Measurements from ENCODE around the gene GOLGA6L7. TPM values are rescaled to one million over a fixed set of nuclear protein-coding genes. Genes with fewer than 3 reads are reported as not detected.
"Not testable (repeated sequence)": the region's sequence is repeated elsewhere in the genome, so short reads cannot be mapped to it uniquely, and the experiment has no call there.

Gene GOLGA6L7, protein sequence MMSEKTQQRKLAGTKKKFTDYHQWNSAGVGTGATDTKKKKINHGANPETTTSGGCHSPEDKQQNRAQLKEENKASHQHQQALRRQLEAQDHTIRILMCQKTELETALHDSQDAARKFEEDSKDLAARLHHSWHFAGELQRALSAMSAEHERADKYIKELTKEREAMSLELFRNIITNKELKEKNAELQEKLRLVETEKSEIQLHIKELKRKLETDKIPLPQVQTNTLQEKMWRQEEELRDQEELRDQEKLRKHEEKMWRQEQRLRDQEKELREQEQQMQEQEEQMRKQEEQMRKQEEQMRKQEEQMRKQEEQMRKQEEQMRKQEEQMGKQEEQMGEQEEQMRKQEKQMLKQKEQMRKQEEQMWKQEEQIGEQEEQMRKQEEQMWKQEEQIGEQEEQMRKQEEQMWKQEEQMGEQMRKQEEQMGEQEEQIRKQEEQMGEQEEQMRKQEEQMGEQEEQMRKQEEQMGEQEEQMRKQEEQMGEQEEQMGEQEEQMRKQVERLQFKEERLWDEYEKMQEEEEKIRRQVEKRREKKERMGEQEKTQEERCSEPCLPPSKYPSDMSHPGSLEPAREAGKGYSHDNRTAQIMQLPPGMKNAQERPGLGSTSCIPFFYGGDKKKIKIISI
- not detected for total RNA-seq
- not detected for polyA plus RNA-seq

DNA sequence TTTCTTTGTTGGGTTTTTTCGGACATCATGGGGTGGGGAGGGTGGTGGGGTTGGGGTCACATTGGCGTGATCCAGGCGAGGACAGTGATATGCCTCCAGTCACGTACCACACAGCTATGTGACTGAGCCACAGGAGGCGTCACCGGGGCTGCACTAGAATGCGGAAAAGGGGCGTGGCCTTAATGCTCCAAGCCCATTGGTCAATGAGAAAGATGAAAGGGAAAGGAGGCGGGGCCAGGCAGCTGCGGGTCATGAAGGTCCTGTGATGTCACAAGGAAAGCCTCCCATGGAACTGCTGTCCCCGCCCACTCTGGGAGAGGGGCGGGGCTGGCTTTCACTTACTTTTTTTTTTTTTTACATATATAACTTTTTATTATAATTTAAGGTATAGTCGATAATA is at the start of gene GOLGA6L7:
TSS of gene GOLGA6L7 (minus strand) at position 124 of the 400 bp plus-strand sequence. CDS start at position 29, 95 bp downstream.
- 95% methylated on average over 13 of the region's 13 CpGs for WGBS
- not testable (repeated sequence) for DNase-seq (ENCODE audit: extremely low spot score)

DNA sequence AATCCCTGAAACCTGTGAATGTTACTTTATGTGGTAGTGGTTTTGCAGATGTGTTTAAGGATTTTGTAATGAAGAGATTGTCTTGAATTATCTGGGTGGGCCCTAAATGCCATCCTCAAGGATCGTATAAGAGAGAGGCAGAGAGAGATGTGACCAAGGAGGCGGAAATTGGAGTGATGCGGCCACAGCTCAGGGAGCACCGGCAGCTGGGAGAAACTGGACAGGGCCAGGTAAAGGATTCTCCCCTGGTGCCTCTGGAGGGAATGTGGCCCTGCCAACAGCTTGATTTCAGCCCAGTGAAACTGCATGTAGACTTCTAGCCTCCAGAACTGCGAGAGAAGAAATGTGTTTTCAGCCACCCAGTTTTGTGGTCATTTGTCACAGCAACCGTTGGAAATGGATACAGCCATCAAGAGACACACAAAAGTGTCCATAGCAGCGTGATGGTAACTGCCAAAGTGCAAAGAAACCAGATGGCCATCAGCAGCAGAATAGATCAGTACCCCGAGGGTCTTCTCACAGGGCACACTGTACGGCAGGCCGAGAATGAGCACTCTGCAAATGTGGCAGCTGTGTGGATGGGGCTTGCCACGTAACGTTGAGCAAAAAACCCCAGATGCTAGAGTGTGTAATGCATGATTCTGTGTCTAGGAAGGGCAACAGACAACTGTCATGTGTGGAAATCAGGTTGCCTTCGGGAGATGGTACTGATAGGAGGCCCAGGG is 49.6 kb upstream of the GOLGA6L7 start:
- Histone ChIP-seq H3K4me3 (ENCODE audit: low read depth, low read length) (no peak overlapping the region), H3K4me1 (ENCODE audit: insufficient read depth) (no peaks in the 10 kb centered on the region), H3K27ac (ENCODE audit: low read depth) (no peak overlapping the region), H3K36me3 (ENCODE audit: insufficient read depth) (no peaks in the 10 kb centered on the region)
- DNase-seq (ENCODE audit: extremely low spot score), result no peak
- WGBS, result 94% methylated on average over 13 of the region's 13 CpGs

More for the DNA sequence above, at the start of gene GOLGA6L7:
- H3K27ac ChIP-seq (ENCODE audit: low read depth); H3K36me3 ChIP-seq (ENCODE audit: insufficient read depth); H3K4me1 ChIP-seq (ENCODE audit: insufficient read depth); H3K4me3 ChIP-seq (ENCODE audit: low read depth, low read length): not testable (repeated sequence)

GRCh38 chr15:28896951-28897350 is 48.5 kb upstream of the GOLGA6L7 start:
- no peak overlapping the region for H3K27ac ChIP-seq (ENCODE audit: low read depth)
- WGBS, result 47% methylated on average over 4 of the region's 4 CpGs
- H3K36me3 ChIP-seq (ENCODE audit: insufficient read depth), result no peaks in the 10 kb centered on the region
- DNase-seq (ENCODE audit: extremely low spot score), result no peak
- no peaks in the 10 kb centered on the region for H3K4me1 ChIP-seq (ENCODE audit: insufficient read depth)
- no peak overlapping the region for H3K4me3 ChIP-seq (ENCODE audit: low read depth, low read length)

GRCh38 chr15:28895566-28895965 is 47.1 kb upstream of the GOLGA6L7 start:
- WGBS, result 88% methylated on average over 6 of the region's 6 CpGs
- H3K27ac ChIP-seq (ENCODE audit: low read depth), result no peak overlapping the region
- no peaks in the 10 kb centered on the region for H3K4me1 ChIP-seq (ENCODE audit: insufficient read depth)
- H3K36me3 ChIP-seq (ENCODE audit: insufficient read depth), result no peaks in the 10 kb centered on the region
- H3K4me3 ChIP-seq (ENCODE audit: low read depth, low read length), result no peak overlapping the region
- no peak for DNase-seq (ENCODE audit: extremely low spot score)

- no peak for DNase-seq (ENCODE audit: extremely low spot score)
- WGBS, result 93% methylated on average over 13 of the region's 13 CpGs
- Histone ChIP-seq H3K36me3 (ENCODE audit: insufficient read depth) (no peaks in the 10 kb centered on the region), H3K4me1 (ENCODE audit: insufficient read depth) (no peaks in the 10 kb centered on the region), H3K27ac (ENCODE audit: low read depth) (no peak overlapping the region), H3K4me3 (ENCODE audit: low read depth, low read length) (no peak overlapping the region)
Observed at GRCh38 chr15:28895146-28895545, 46.7 kb upstream of the GOLGA6L7 start.

DNA sequence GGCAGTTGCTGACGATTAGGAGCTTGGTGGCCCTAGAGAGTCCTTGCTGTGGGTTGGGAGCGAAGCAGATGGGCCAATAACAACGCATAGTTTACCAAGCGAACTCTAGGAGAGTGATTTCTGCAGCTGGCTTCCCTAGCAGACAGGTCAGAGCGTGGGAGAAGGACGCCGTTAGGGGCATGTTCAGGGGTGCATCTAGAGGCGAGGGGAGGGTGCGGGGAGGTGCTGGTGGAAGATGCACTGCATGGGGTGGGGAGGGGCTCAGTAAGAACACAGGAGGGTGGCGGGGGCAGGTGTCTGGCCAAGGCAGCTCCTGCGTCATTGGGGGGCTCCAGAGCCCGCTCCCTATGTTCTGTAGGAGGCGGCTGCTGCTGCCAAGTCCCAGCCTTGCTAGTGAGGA is 46.2 kb upstream of the GOLGA6L7 start:
- DNase-seq (ENCODE audit: extremely low spot score), result no peak

GRCh38 chr15:28892789-28893610 is 44.6 kb upstream of the GOLGA6L7 start:
- no peak for DNase-seq (ENCODE audit: extremely low spot score)
- no peaks in the 10 kb centered on the region for H3K4me1 ChIP-seq (ENCODE audit: insufficient read depth)
- H3K27ac ChIP-seq (ENCODE audit: low read depth), result no peak overlapping the region
- WGBS, result 57% methylated on average over 12 of the region's 12 CpGs
- H3K4me3 ChIP-seq (ENCODE audit: low read depth, low read length), result no peak overlapping the region
- no peaks in the 10 kb centered on the region for H3K36me3 ChIP-seq (ENCODE audit: insufficient read depth)

More for the DNA sequence above, 46.2 kb upstream of the GOLGA6L7 start:
- WGBS, result 94% methylated on average over 13 of the region's 13 CpGs
- Histone ChIP-seq H3K36me3 (ENCODE audit: insufficient read depth) (no peaks in the 10 kb centered on the region), H3K4me1 (ENCODE audit: insufficient read depth) (no peaks in the 10 kb centered on the region), H3K4me3 (ENCODE audit: low read depth, low read length) (no peak overlapping the region), H3K27ac (ENCODE audit: low read depth) (no peak overlapping the region)

- Histone ChIP-seq H3K36me3 (ENCODE audit: insufficient read depth) (no peaks in the 10 kb centered on the region), H3K27ac (ENCODE audit: low read depth) (no peak overlapping the region), H3K4me1 (ENCODE audit: insufficient read depth) (no peaks in the 10 kb centered on the region), H3K4me3 (ENCODE audit: low read depth, low read length) (no peak overlapping the region)
- no peak for DNase-seq (ENCODE audit: extremely low spot score)
- WGBS, result 95% methylated on average over 6 of the region's 6 CpGs
Observed at GRCh38 chr15:28891588-28891987, 43.1 kb upstream of the GOLGA6L7 start.

DNA sequence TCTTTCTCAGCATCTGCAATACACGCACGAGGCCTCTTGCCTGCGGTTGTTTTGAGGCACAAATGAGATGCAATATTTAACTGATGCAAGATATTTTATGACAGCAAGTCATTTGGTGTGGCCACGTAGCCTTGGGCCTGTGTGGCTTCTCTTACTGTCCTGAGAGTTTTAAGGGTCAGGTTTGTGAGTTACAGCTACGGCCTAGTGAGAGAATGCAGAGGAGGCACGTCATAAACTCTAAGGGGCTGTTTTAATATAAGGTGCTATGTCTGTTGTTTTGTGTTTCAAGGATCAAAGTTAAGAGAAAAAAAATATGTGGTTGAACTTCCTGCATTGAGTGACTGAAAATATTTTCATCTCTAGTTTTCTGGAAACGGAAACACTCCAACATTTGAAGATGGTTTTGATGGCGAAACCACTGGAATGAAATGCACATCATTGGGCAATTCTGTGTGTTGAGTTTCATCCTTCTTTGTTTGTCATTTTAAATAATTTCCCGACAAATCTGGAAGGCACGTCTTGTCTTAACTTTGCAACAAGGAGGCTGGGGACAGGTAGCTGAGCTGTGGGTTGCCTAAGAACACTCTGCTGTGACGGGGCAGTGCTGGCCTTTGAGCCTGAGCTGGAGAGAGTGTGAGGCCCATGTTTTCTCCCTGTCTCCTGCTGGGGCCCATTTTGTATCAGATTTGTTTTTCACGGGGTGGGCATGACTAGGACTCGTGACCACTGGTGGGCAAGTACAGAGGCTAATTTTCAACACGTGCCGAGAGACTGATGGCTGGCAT is 42.5 kb upstream of the GOLGA6L7 start:
- Histone ChIP-seq H3K27ac (ENCODE audit: low read depth) (no peak overlapping the region), H3K36me3 (ENCODE audit: insufficient read depth) (no peaks in the 10 kb centered on the region), H3K4me3 (ENCODE audit: low read depth, low read length) (no peak overlapping the region), H3K4me1 (ENCODE audit: insufficient read depth) (no peaks in the 10 kb centered on the region)
- DNase-seq (ENCODE audit: extremely low spot score), result no peak
- WGBS, result 86% methylated on average over 15 of the region's 15 CpGs

DNA sequence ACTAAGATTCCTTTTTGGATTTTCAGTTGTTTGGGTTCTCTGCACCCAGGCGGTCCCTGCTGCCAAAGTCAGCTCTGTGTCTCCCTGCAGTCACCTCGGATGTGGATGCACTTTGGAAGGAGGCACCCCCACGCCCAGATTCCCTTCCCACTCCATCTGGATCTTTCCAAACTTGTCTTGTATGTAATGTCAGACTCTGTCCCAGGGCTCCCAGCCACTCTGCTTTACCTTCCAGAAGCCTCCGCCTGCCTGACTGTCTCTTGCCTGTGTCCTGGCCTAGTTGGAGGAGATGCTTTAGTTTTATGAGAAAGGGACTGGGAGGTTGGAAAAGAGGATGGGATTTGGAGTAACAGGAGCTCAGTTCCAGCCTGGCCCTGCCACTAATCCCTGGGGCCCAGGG is 41.8 kb upstream of the GOLGA6L7 start:
- H3K4me3 ChIP-seq (ENCODE audit: low read depth, low read length); H3K27ac ChIP-seq (ENCODE audit: low read depth); H3K36me3 ChIP-seq (ENCODE audit: insufficient read depth); H3K4me1 ChIP-seq (ENCODE audit: insufficient read depth); DNase-seq (ENCODE audit: extremely low spot score): not testable (repeated sequence)
- 87% methylated on average over 4 of the region's 4 CpGs for WGBS

DNA sequence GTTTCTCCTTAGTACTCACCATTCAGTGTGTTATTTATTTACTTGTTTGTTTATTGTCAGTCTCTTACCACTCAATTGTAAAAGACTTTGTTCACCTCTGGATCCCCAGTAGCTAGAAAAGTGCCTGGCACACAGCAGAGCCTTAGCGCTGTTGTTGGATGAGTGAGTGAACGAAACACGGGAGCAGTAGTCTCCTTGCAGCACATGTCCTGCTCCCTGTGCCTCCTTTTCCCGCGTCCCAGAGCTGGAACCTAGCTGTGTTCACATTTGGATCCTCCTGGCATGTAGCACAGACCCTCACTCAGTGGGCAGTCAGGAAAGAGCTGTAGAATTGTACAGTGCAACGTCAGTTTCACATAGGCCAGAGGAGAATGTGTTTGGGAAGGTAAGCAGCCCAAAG is 41.4 kb upstream of the GOLGA6L7 start:
- not testable (repeated sequence) for H3K27ac ChIP-seq (ENCODE audit: low read depth)
- WGBS, result 80% methylated on average over 6 of the region's 6 CpGs

DNA sequence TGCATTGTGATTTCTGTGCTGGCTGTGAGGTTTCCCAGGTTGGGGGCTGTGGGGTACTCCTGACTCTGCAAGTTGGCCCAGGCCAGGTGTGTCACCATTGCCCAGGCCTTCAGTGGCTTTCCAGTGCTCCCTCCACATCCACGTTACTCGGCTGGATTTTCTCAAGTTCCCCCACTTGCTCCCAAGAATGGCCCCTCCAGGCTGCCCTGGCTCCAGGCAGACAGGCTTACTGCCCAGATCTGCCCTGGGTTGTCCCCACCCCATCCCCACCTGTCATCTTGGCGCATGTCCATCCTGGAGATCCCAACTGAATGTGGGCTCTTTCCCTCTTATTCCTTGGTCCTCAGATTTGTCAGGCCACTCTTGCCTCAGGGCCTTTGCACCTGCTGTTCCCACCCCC is 40.9 kb upstream of the GOLGA6L7 start:
- no peak for DNase-seq (ENCODE audit: extremely low spot score)
- Histone ChIP-seq H3K4me1 (ENCODE audit: insufficient read depth) (no peaks in the 10 kb centered on the region), H3K27ac (ENCODE audit: low read depth) (no peak overlapping the region), H3K4me3 (ENCODE audit: low read depth, low read length) (no peak overlapping the region), H3K36me3 (ENCODE audit: insufficient read depth) (no peaks in the 10 kb centered on the region)
- WGBS, result 98% methylated on average over 3 of the region's 3 CpGs

More for the DNA sequence above, 41.4 kb upstream of the GOLGA6L7 start:
- not testable (repeated sequence) for H3K4me1 ChIP-seq (ENCODE audit: insufficient read depth); H3K36me3 ChIP-seq (ENCODE audit: insufficient read depth); H3K4me3 ChIP-seq (ENCODE audit: low read depth, low read length); DNase-seq (ENCODE audit: extremely low spot score)
